Stomach (tissue), 9 donors: ENCODE measurements around the gene CHCHD3. TPM values are rescaled to one million over a fixed set of nuclear protein-coding genes. Genes with fewer than 3 reads are reported as not detected.

Experiments
- DNase-seq, 2 donors: peaks; one replicate each; pipeline versions ENCODE4 v3.0.0 to v3.0.0-alpha.2; 2013 to 2019
- H3K27ac ChIP-seq, 5 donors: fragments of 200-600 bp in 4 of 5; sonication (generic) in 4 of 5; one replicate each; pipeline ENCODE4 v1.5.1; 2013 to 2019; ENCODE audit warnings: mild to moderate bottlenecking in 1 of 5, moderate library complexity in 1 of 5
- H3K27me3 ChIP-seq, 3 donors: fragments of 200-600 bp; sonication (generic); one replicate each; pipeline ENCODE4 v1.5.1; 2017 to 2019; ENCODE audit warnings: mixed run types in 1 of 3
- H3K36me3 ChIP-seq, 4 donors: fragments of 200-600 bp; sonication (generic); 1 replicate in 3 of 4; 2 replicates in 1 of 4; pipeline ENCODE4 v1.5.1; 2016 to 2019
- H3K4me1 ChIP-seq, 4 donors: fragments of 200-600 bp; sonication (generic); one replicate each; pipeline ENCODE4 v1.5.1; 2016 to 2019
- H3K4me3 ChIP-seq, 4 donors: fragments of 200-600 bp; sonication (generic) in 3 of 4; one replicate each; pipeline ENCODE4 v1.5.1; 2016 to 2019; ENCODE audit warnings: mild to moderate bottlenecking in 1 of 4
- H3K9me3 ChIP-seq, 4 donors: fragments of 200-600 bp; sonication (generic); one replicate each; pipeline ENCODE4 v1.5.1; 2016 to 2019
- EP300 ChIP-seq: sonication (generic); formaldehyde crosslinking; IDR thresholded peaks from one replicate; pipeline ENCODE4 v1.6.1; 2017; ENCODE audit warnings: antibody characterized with exemption
- POLR2A ChIP-seq, 4 donors: fragments of 450-650 bp; IDR thresholded peaks; one replicate each; pipeline ENCODE4 v1.6.1; 2016; ENCODE audit warnings: antibody characterized with exemption in 4 of 4, control low read depth in 2 of 4, mild to moderate bottlenecking in 1 of 4, moderate library complexity in 1 of 4
- POLR2AphosphoS5 ChIP-seq, 3 donors: sonication (generic); formaldehyde crosslinking; IDR thresholded peaks; one replicate each; pipeline ENCODE4 v1.6.1; 2016; ENCODE audit warnings: antibody characterized with exemption in 3 of 3
- WGBS, 5 donors: extraction: QIAGEN DNeasy Blood & Tissue Kit in 3 of 5; methylation state at CpG; one replicate each; pipeline versions ENCODE4 v1.1.5 to v1.1.7; 2013 to 2018; 5-methylcytosine and 5-hydroxymethylcytosine counted together
- intact Hi-C: fragments of 100-400 bp; cut with DNase I; formaldehyde crosslinking; loops from one replicate; pipeline ENCODE4 v1.15.1; 2023; ENCODE audit warnings: low total_unique reads
- polyA plus RNA-seq, 3 donors: library from polyadenylated mRNA; stranded (reverse); fragments of 200-250 nt; gene quantifications; one replicate each; pipeline ENCODE4 v1.2.3, GENCODE V29; 2013
- total RNA-seq, 5 donors: library from RNA; depleted of rRNA; stranded (reverse); fragments of >200 nt; gene quantifications; one replicate each; pipeline versions ENCODE4 v1.1.0 to v1.2.3, GENCODE V29; 2014 to 2016
- TF ChIP-seq, protein P1 (sequence below), 7 experiments: fragments of 450-650 bp in 4 of 7; fragments of 200-600 bp in 3 of 7; sonication (generic) in 3 of 7; IDR thresholded peaks; one replicate each; pipeline ENCODE4 v1.5.1; 2016 to 2019; ENCODE audit warnings: antibody characterized with exemption in 7 of 7, control low read depth in 2 of 7, mild to moderate bottlenecking in 1 of 7
- donor health status: healthy with polysubstance abuse.
- donor health status: Bipolar disorder and iron deficiency.
- donor health status: healthy.

The CHCHD3 gene
- total and polyA plus RNA-seq, 8 donors, result 5.8 to 90.9 (median 39.9) TPM

DNA sequence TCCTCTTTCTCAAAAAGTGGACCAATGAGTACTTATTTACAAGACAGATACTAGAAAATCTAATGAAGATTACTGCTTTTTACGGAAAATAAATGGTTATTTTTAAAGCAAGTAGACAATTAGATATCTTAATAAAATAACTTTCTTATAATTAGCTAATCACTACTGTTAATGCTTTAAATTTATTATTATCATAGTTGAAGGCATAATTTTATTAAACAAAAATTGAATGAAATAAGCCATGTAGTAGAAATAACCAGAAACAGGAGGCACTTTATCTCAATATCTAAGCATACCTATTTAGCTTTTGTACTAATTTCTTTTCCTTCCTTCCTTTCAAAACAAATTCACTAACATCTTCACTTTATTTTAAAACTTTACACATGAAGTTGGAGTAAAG lies 134.9 kb downstream of the CHCHD3 start:
- intact Hi-C loops, result no loop called here
- WGBS, 5 donors, result 86 to 100% (median 98%) methylated on average over 1 of the region's 1 CpG

GRCh38 chr7:132944774-132945173 lies 137.1 kb downstream of the CHCHD3 start:
- 88 to 93% (median 90%) methylated on average over 3 of the region's 3 CpGs for WGBS, 5 donors
- intact Hi-C loops, result no loop called here

More for the DNA sequence above, 134.9 kb downstream of the CHCHD3 start:
- DNase-seq, result no peak
- H3K36me3 ChIP-seq, result no peaks in the 10 kb centered on the region
- H3K4me3 ChIP-seq, result no peak overlapping the region
- no peak overlapping the region for H3K27ac ChIP-seq
- H3K9me3 ChIP-seq, result no peaks in the 10 kb centered on the region
- TF ChIP-seq, protein P1, sequence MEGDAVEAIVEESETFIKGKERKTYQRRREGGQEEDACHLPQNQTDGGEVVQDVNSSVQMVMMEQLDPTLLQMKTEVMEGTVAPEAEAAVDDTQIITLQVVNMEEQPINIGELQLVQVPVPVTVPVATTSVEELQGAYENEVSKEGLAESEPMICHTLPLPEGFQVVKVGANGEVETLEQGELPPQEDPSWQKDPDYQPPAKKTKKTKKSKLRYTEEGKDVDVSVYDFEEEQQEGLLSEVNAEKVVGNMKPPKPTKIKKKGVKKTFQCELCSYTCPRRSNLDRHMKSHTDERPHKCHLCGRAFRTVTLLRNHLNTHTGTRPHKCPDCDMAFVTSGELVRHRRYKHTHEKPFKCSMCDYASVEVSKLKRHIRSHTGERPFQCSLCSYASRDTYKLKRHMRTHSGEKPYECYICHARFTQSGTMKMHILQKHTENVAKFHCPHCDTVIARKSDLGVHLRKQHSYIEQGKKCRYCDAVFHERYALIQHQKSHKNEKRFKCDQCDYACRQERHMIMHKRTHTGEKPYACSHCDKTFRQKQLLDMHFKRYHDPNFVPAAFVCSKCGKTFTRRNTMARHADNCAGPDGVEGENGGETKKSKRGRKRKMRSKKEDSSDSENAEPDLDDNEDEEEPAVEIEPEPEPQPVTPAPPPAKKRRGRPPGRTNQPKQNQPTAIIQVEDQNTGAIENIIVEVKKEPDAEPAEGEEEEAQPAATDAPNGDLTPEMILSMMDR (IDR thresholded peaks at IDR 0.05), result no peak
- no peak for TF ChIP-seq POLR2A (IDR thresholded peaks at IDR 0.05)
- TF ChIP-seq POLR2AphosphoS5 (IDR thresholded peaks at IDR 0.05), result no peak
- TF ChIP-seq EP300, result no peak
- no peaks in the 10 kb centered on the region for H3K27me3 ChIP-seq
- no peaks in the 10 kb centered on the region for H3K4me1 ChIP-seq

GRCh38 chr7:132943645-132944044 lies 138.2 kb downstream of the CHCHD3 start:
- TF ChIP-seq POLR2AphosphoS5 (IDR thresholded peaks at IDR 0.05) (no peak), EP300 (no peak), POLR2A (IDR thresholded peaks at IDR 0.05) (no peak)
- TF ChIP-seq, protein P1 (IDR thresholded peaks at IDR 0.05), result no peak
- Histone ChIP-seq H3K27ac (no peak overlapping the region), H3K9me3 (no peaks in the 10 kb centered on the region), H3K36me3 (no peaks in the 10 kb centered on the region), H3K4me3 (no peak overlapping the region), H3K27me3 (no peaks in the 10 kb centered on the region), H3K4me1 (no peaks in the 10 kb centered on the region)
- intact Hi-C loops, result no loop called here
- WGBS, 5 donors, result 88 to 90% (median 90%) methylated on average over 1 of the region's 1 CpG
- DNase-seq, result no peak

More at GRCh38 chr7:132944774-132945173, 137.1 kb downstream of the CHCHD3 start:
- DNase-seq, result no peak
- Histone ChIP-seq H3K27me3 (no peaks in the 10 kb centered on the region), H3K4me3 (no peak overlapping the region), H3K9me3 (no peaks in the 10 kb centered on the region), H3K27ac (no peak overlapping the region), H3K4me1 (no peaks in the 10 kb centered on the region), H3K36me3 (no peaks in the 10 kb centered on the region)
- TF ChIP-seq POLR2AphosphoS5 (IDR thresholded peaks at IDR 0.05) (no peak), EP300 (no peak), POLR2A (IDR thresholded peaks at IDR 0.05) (no peak)
- TF ChIP-seq, protein P1 (IDR thresholded peaks at IDR 0.05), result no peak

GRCh38 chr7:132942701-132943100 lies 139.2 kb downstream of the CHCHD3 start:
- Histone ChIP-seq H3K4me3 (no peak overlapping the region), H3K9me3 (no peaks in the 10 kb centered on the region), H3K36me3 (no peaks in the 10 kb centered on the region), H3K27me3 (no peaks in the 10 kb centered on the region), H3K4me1 (no peaks in the 10 kb centered on the region), H3K27ac (no peak overlapping the region)
- TF ChIP-seq POLR2AphosphoS5 (IDR thresholded peaks at IDR 0.05), result no peak
- TF ChIP-seq POLR2A (IDR thresholded peaks at IDR 0.05), result no peak
- no peak for TF ChIP-seq EP300
- TF ChIP-seq, protein P1 (IDR thresholded peaks at IDR 0.05), result no peak
- no peak for DNase-seq
- 81 to 92% (median 84%) methylated on average over 1 of the region's 1 CpG for WGBS, 5 donors
- intact Hi-C loops, result no loop called here
